Uterus (tissue), 4 donors: ENCODE data around the gene STK39. TPM values are rescaled to one million over a fixed set of nuclear protein-coding genes. Genes with fewer than 3 reads are reported as not detected.

ENCODE experiments used
- DNase-seq, 2 donors: peaks; one replicate each; pipeline ENCODE4 v3.0.0-alpha.2; 2019 to 2020
- H3K27ac ChIP-seq, 2 donors: fragments of 200-600 bp; sonication (generic); 1 replicate in 1 of 2; 2 replicates in 1 of 2; pipeline ENCODE4 v1.5.1; 2016 to 2018
- H3K27me3 ChIP-seq, 2 donors: fragments of 200-600 bp; sonication (generic); one replicate each; pipeline ENCODE4 v1.5.1; 2018 to 2019; ENCODE audit warnings: control low read depth in 1 of 2
- H3K36me3 ChIP-seq, 2 donors: fragments of 200-600 bp; sonication (generic); one replicate each; pipeline ENCODE4 v1.5.1; 2019; ENCODE audit warnings: control low read depth in 1 of 2
- H3K4me1 ChIP-seq, 2 donors: fragments of 200-600 bp; sonication (generic); one replicate each; pipeline ENCODE4 v1.5.1; 2018 to 2019; ENCODE audit warnings: control low read depth in 1 of 2
- H3K4me3 ChIP-seq, 2 donors: fragments of 200-600 bp; sonication (generic); 1 replicate in 1 of 2; 2 replicates in 1 of 2; pipeline ENCODE4 v1.5.1; 2018 to 2019; ENCODE audit warnings: mild to moderate bottlenecking in 1 of 2
- H3K9me3 ChIP-seq, 2 donors: fragments of 200-600 bp; sonication (generic); one replicate each; pipeline ENCODE4 v1.5.1; 2019; ENCODE audit warnings: control low read depth in 1 of 2
- POLR2A ChIP-seq, 2 donors: fragments of 450-650 bp; IDR thresholded peaks; one replicate each; pipeline ENCODE4 v1.6.1; 2016; ENCODE audit warnings: antibody characterized with exemption in 2 of 2, mild to moderate bottlenecking in 1 of 2, moderate library complexity in 1 of 2
- intact Hi-C: fragments of 100-400 bp; cut with DNase I; formaldehyde crosslinking; loops from one replicate; pipeline ENCODE4 v1.15.1; 2023; ENCODE audit warnings: low total_unique reads
- total RNA-seq, 4 donors: library from RNA; depleted of rRNA in 3 of 4; stranded (reverse); fragments of >200 nt in 3 of 4; gene quantifications; one replicate each; pipeline versions ENCODE4 v1.1.0 to v1.2.4, GENCODE V29; 2014 to 2023
- TF ChIP-seq, protein P1 (sequence below), 4 experiments: fragments of 200-600 bp in 2 of 4; fragments of 450-650 bp in 2 of 4; sonication (generic) in 2 of 4; IDR thresholded peaks; one replicate each; pipeline ENCODE4 v1.5.1; 2016 to 2019; ENCODE audit warnings: antibody characterized with exemption in 4 of 4, mild to moderate bottlenecking in 2 of 4, moderate library complexity in 1 of 4
- donor health status: DM: yes; HTN: yes; CAD: no.

STK39 gene
- total RNA-seq, 4 donors from 2014 or later: 5.0 to 23.6 (median 9.8) TPM

DNA sequence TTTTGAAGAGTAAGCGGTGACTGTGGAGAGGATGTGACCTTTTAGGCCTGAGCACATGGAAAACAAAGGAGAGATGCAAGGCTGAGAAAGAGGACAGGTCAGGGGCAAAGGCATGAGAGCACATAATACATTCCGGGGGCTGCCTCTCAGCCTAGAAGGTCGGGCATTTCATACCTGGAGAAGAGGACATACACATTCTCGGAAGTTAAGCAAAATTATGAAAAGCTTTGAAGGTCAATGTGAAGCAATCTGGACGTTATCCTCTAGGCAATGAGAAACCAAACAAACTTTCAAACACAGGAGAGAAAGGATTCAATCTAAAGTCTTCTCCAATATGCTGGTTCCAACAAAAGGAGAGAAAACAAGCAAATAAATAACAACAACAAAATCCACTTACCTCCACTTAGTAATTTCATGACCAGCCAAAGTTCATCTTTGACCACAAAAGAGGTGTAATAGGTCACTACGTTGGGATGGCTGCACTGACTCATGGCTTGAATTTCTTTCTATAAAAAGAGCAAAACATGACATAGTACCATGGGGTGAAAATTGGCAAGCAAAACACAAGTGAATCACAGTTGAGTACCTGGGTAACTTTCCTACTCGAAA, 80.4 kb downstream of the STK39 start:
- no peaks in the 10 kb centered on the region for H3K27me3 ChIP-seq
- TF ChIP-seq, protein P1, sequence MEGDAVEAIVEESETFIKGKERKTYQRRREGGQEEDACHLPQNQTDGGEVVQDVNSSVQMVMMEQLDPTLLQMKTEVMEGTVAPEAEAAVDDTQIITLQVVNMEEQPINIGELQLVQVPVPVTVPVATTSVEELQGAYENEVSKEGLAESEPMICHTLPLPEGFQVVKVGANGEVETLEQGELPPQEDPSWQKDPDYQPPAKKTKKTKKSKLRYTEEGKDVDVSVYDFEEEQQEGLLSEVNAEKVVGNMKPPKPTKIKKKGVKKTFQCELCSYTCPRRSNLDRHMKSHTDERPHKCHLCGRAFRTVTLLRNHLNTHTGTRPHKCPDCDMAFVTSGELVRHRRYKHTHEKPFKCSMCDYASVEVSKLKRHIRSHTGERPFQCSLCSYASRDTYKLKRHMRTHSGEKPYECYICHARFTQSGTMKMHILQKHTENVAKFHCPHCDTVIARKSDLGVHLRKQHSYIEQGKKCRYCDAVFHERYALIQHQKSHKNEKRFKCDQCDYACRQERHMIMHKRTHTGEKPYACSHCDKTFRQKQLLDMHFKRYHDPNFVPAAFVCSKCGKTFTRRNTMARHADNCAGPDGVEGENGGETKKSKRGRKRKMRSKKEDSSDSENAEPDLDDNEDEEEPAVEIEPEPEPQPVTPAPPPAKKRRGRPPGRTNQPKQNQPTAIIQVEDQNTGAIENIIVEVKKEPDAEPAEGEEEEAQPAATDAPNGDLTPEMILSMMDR (IDR thresholded peaks at IDR 0.05): no peak
- TF ChIP-seq POLR2A (IDR thresholded peaks at IDR 0.05): no peak
- H3K27ac ChIP-seq: no peak overlapping the region
- no peaks in the 10 kb centered on the region for H3K9me3 ChIP-seq
- no peak overlapping the region for H3K4me3 ChIP-seq
- H3K4me1 ChIP-seq: no peaks in the 10 kb centered on the region
- H3K36me3 ChIP-seq: no peaks in the 10 kb centered on the region
- intact Hi-C loops: no loop called here
- no peak for DNase-seq

DNA sequence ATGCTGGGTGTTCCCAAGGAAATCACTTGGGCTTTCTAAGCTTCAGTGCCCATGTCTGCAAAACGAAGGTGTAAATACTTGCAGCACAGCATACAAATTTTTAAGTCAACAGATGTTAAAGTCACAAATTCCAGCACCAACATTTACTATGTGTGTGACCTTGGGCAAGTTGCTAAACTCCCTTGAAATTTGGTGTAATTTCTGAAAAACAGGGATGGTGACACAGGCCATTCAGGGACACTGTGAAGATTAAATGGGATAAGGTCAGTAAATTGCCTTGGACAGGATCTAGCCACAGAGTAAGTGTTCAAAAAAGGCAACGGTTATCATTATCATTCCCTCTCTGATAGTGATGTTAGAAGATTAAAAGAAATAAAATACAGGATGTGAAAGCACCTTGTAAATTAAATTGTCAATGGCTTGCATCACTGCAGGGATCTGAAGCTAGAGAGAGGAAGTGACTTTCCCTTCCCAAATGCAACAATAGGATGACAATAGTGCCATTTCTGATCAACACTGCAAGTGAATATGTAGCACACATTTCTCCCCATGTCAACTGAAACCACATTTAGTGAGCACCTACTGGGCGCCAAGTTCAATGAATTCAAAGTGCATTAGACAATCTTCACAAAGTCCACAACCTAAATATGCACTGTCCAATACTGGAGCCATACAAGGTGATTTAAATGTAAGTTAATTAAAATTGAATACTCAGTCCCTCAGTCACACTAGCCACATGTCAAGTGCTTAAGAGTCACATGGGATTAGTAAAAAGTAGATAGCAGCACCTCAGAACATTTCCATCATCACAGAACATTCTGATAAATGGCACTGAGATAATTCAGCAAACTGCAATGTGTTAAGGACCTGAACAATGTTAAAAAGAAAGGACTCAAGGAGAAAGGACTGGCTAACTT, 81.2 kb downstream of the STK39 start:
- intact Hi-C loops: no loop called here
- no peaks in the 10 kb centered on the region for H3K36me3 ChIP-seq
- no peak for DNase-seq
- H3K4me1 ChIP-seq: no peaks in the 10 kb centered on the region
- no peaks in the 10 kb centered on the region for H3K9me3 ChIP-seq
- no peak for TF ChIP-seq POLR2A (IDR thresholded peaks at IDR 0.05)
- TF ChIP-seq, protein P1 (IDR thresholded peaks at IDR 0.05): no peak
- no peak overlapping the region for H3K4me3 ChIP-seq
- no peak overlapping the region for H3K27ac ChIP-seq
- no peaks in the 10 kb centered on the region for H3K27me3 ChIP-seq

DNA sequence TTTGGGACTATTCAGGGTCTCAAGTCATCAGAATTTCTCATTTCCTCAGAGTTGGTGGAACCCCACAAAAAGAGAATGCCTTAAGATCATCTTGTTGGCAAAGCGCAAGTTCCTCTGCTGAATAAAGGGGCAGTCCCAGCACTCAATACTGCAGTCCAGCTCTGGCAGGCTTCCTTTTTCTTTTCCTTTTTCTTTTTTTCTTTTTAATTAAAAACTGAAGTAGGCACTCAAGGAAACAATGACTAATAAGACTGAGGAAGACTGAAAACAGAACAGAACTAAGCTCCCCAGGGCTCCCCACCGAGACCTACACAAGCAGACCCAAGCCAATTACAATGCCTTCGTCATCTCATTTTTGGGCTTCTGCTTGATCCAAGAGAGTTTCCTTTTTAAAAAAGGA, 82.0 kb downstream of the STK39 start:
- no peak overlapping the region for H3K4me3 ChIP-seq
- DNase-seq: no peak
- intact Hi-C loops: no loop called here
- H3K9me3 ChIP-seq: no peaks in the 10 kb centered on the region
- H3K27me3 ChIP-seq: no peaks in the 10 kb centered on the region
- no peaks in the 10 kb centered on the region for H3K36me3 ChIP-seq
- H3K4me1 ChIP-seq: no peaks in the 10 kb centered on the region
- H3K27ac ChIP-seq: no peak overlapping the region
- TF ChIP-seq, protein P1 (IDR thresholded peaks at IDR 0.05): no peak
- no peak for TF ChIP-seq POLR2A (IDR thresholded peaks at IDR 0.05)

DNA sequence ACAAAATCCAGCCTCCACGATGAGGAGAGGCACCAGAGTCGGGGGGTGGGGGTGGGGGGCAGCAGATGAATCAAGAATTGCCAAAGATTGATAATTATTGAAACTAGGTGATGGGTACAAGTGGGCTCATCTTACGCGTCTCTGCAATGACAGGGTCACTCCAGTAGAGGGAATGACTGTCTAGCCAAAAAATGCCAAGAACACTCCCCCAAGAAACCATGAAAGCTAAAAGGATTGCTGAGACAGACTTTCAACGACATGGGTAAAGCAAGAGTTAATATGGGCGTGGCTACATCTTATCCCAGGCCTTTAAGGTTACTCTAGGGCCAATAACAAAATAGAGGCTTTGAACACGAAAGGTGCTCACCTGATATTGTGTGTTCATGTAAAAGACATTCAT, 86.5 kb downstream of the STK39 start:
- Histone ChIP-seq H3K4me3 (no peak overlapping the region), H3K27me3 (no peaks in the 10 kb centered on the region), H3K9me3 (no peaks in the 10 kb centered on the region), H3K27ac (peak overlapping the region; percentile 66 to 67), H3K36me3 (no peaks in the 10 kb centered on the region), H3K4me1 (peaks cover 0 to 4% of the 10 kb centered on the region in 2 donors)
- TF ChIP-seq, protein P1 (IDR thresholded peaks at IDR 0.05): no peak
- TF ChIP-seq POLR2A (IDR thresholded peaks at IDR 0.05): no peak
- DNase-seq: no peak
- intact Hi-C loops: no loop called here
